HUES6 (cell line): Measurements from ENCODE around the gene C11orf86.
"Not testable (repeated sequence)": the region's sequence is repeated elsewhere in the genome, so short reads cannot be mapped to it uniquely, and the experiment has no call there.

ENCODE experiments used
- H3K27ac ChIP-seq: 2 replicates; pipeline ENCODE4 v1.7.0; 2013; ENCODE audit warnings: low read depth, mild to moderate bottlenecking, low read length, inconsistent platforms
- H3K27me3 ChIP-seq: 2 replicates; pipeline ENCODE4 v1.6.1; 2013; ENCODE audit warnings: low read length; ENCODE audit not compliant: control insufficient read depth, insufficient read depth
- H3K36me3 ChIP-seq: 2 replicates; pipeline ENCODE4 v1.6.1; 2013; ENCODE audit warnings: low read length; ENCODE audit not compliant: control insufficient read depth, insufficient read depth
- H3K4me1 ChIP-seq: 2 replicates; pipeline ENCODE4 v1.6.1; 2013; ENCODE audit warnings: low read length; ENCODE audit not compliant: control insufficient read depth, insufficient read depth
- H3K4me3 ChIP-seq: 2 replicates; pipeline ENCODE4 v1.5.1; 2013; ENCODE audit warnings: low read depth, low read length
- H3K9ac ChIP-seq: one replicate; pipeline ENCODE4 v1.6.1; 2013; ENCODE audit warnings: mild to moderate bottlenecking, low read length
- H3K9me3 ChIP-seq: 2 replicates; pipeline ENCODE4 v1.6.1; 2013; ENCODE audit warnings: low read depth, low read length; ENCODE audit not compliant: control insufficient read depth, insufficient read depth

Gene C11orf86

GRCh38 chr11:66992041-66992440, 16.9 kb downstream of the C11orf86 start:
- Histone ChIP-seq H3K9ac (no peak overlapping the region), H3K4me1 (peaks cover 13% of the 10 kb centered on the region), H3K36me3 (no peaks in the 10 kb centered on the region), H3K4me3 (no peak overlapping the region), H3K27ac (no peak overlapping the region), H3K9me3 (no peaks in the 10 kb centered on the region), H3K27me3 (no peaks in the 10 kb centered on the region)

GRCh38 chr11:66996609-66997273, 21.6 kb downstream of the C11orf86 start:
- H3K27me3 ChIP-seq, result no peaks in the 10 kb centered on the region
- no peak overlapping the region for H3K9ac ChIP-seq
- no peaks in the 10 kb centered on the region for H3K36me3 ChIP-seq
- no peak overlapping the region for H3K27ac ChIP-seq
- no peak overlapping the region for H3K4me3 ChIP-seq
- H3K9me3 ChIP-seq, result no peaks in the 10 kb centered on the region
- peaks cover 3% of the 10 kb centered on the region; the same call in 1 of the 2 replicates for H3K4me1 ChIP-seq

GRCh38 chr11:66999555-66999954, 24.5 kb downstream of the C11orf86 start:
- H3K9ac ChIP-seq, result no peak overlapping the region
- no peaks in the 10 kb centered on the region for H3K36me3 ChIP-seq
- no peaks in the 10 kb centered on the region for H3K27me3 ChIP-seq
- peaks cover 19% of the 10 kb centered on the region for H3K4me1 ChIP-seq
- no peak overlapping the region for H3K4me3 ChIP-seq
- H3K27ac ChIP-seq, result no peak overlapping the region
- no peaks in the 10 kb centered on the region for H3K9me3 ChIP-seq

GRCh38 chr11:67001332-67001731, 26.2 kb downstream of the C11orf86 start:
- no peak overlapping the region for H3K27ac ChIP-seq
- H3K9me3 ChIP-seq, result no peaks in the 10 kb centered on the region
- H3K27me3 ChIP-seq, result no peaks in the 10 kb centered on the region
- H3K9ac ChIP-seq, result no peak overlapping the region
- no peak overlapping the region for H3K4me3 ChIP-seq
- no peaks in the 10 kb centered on the region for H3K36me3 ChIP-seq
- peaks cover 19% of the 10 kb centered on the region for H3K4me1 ChIP-seq

GRCh38 chr11:67002297-67002913, 27.3 kb downstream of the C11orf86 start:
- H3K9me3 ChIP-seq, result no peaks in the 10 kb centered on the region
- no peaks in the 10 kb centered on the region for H3K27me3 ChIP-seq
- H3K4me1 ChIP-seq, result peaks cover 24% of the 10 kb centered on the region
- H3K4me3 ChIP-seq, result no peak overlapping the region
- H3K27ac ChIP-seq, result peak overlapping the region; percentile 57
- H3K9ac ChIP-seq, result no peak overlapping the region
- no peaks in the 10 kb centered on the region for H3K36me3 ChIP-seq

- Histone ChIP-seq H3K4me1 (peaks cover 24% of the 10 kb centered on the region), H3K27me3 (no peaks in the 10 kb centered on the region), H3K27ac (peak overlapping the region; percentile 57), H3K9ac (no peak overlapping the region), H3K4me3 (no peak overlapping the region), H3K9me3 (no peaks in the 10 kb centered on the region), H3K36me3 (no peaks in the 10 kb centered on the region)
Observed at GRCh38 chr11:67002921-67003411, 27.9 kb downstream of the C11orf86 start.

GRCh38 chr11:67005200-67005599, 30.1 kb downstream of the C11orf86 start:
- H3K4me3 ChIP-seq, H3K36me3 ChIP-seq, H3K9me3 ChIP-seq, H3K27me3 ChIP-seq, H3K9ac ChIP-seq, H3K27ac ChIP-seq: not testable (repeated sequence)
- H3K4me1 ChIP-seq, result peaks cover 24% of the 10 kb centered on the region

GRCh38 chr11:67006029-67006884, 31.2 kb downstream of the C11orf86 start:
- Histone ChIP-seq H3K4me3 (no peak overlapping the region), H3K4me1 (peaks cover 20% of the 10 kb centered on the region), H3K9ac (no peak overlapping the region), H3K9me3 (no peaks in the 10 kb centered on the region), H3K36me3 (no peaks in the 10 kb centered on the region), H3K27ac (no peak overlapping the region), H3K27me3 (no peaks in the 10 kb centered on the region)

- H3K4me1 ChIP-seq, result peaks cover 18% of the 10 kb centered on the region
- no peak overlapping the region for H3K27ac ChIP-seq
- H3K9ac ChIP-seq, result no peak overlapping the region
- H3K27me3 ChIP-seq, result no peaks in the 10 kb centered on the region
- H3K9me3 ChIP-seq, result no peaks in the 10 kb centered on the region
- no peak overlapping the region for H3K4me3 ChIP-seq
- H3K36me3 ChIP-seq, result no peaks in the 10 kb centered on the region
Observed at GRCh38 chr11:67007126-67007525, 32.0 kb downstream of the C11orf86 start.

GRCh38 chr11:67010296-67010905, 35.3 kb downstream of the C11orf86 start:
- Histone ChIP-seq H3K36me3 (no peaks in the 10 kb centered on the region), H3K4me3 (no peak overlapping the region)

More at GRCh38 chr11:67010296-67010905, 35.3 kb downstream of the C11orf86 start:
- peaks cover 8% of the 10 kb centered on the region for H3K4me1 ChIP-seq
- H3K9me3 ChIP-seq, result no peaks in the 10 kb centered on the region
- H3K27ac ChIP-seq, result no peak overlapping the region
- no peak overlapping the region for H3K9ac ChIP-seq
- no peaks in the 10 kb centered on the region for H3K27me3 ChIP-seq
